ENCODE measurements around the gene CAMTA1.

GRCh38 chr1:6777813-6778212 lies 7.4 kb upstream of the CAMTA1 start:
- no peak for TF ChIP-seq POLR2A (IDR thresholded peaks at IDR 0.05; ENCODE audit: low read length)
- TF ChIP-seq GATA1 (IDR thresholded peaks at IDR 0.05; ENCODE audit: low read depth, low read length) = no peak

Data from erythroblast (primary cell).